ENCODE results near the gene PLA2G12B. TPM values are rescaled to one million over a fixed set of nuclear protein-coding genes. Genes with fewer than 3 reads are reported as not detected.

PLA2G12B gene
- total and polyA plus RNA-seq, 3 donors from 2014 or later, result 0.29 TPM; not detected in 2

DNA sequence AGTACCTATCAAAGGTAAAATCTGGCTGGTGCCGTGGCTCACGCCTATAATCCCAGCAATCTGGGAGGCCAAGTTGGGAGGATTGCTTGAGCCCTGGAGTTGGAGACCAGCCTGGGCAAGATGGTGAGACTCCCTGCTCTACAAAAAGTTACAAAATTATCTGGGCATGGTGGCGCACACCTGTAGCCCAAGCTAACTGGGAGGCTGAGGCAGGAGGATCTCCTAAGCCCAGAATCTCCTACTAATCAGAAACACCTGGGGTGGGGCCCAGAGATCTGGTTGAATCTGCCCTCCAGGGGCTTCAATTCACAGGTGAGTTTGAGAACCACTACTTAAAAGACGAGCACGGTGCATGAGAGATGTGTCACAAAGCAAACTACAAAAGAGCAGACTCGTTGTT is 2.4 kb downstream of the PLA2G12B start:
- intact Hi-C loops (cut with DNase I; ENCODE audit: low total_unique reads), result no loop called here
- no peak overlapping the region for H3K27ac ChIP-seq

DNA sequence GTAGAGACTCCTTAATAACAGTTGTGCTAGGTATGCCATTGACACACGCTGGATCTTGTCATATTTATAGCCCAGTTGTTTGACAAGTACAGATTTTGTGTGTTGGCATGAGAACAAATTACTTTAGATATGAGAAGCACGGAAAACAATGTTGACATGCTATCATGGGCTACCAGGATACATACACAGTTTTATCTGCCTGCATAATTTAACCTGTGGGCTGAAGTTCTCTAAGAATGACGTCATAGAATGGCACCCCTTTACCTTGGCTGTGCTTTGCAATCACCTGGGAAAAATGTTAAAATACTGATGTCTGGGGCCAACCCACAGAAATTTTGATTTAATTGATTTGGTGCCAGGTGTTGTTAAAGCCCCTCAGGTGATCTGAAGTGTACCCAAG is 2.8 kb downstream of the PLA2G12B start:
- intact Hi-C loops (cut with DNase I; ENCODE audit: low total_unique reads), result no loop called here

More for the DNA sequence above, 2.4 kb downstream of the PLA2G12B start:
- no peak for TF ChIP-seq POLR2A (IDR thresholded peaks at IDR 0.05)
- TF ChIP-seq, protein P1, sequence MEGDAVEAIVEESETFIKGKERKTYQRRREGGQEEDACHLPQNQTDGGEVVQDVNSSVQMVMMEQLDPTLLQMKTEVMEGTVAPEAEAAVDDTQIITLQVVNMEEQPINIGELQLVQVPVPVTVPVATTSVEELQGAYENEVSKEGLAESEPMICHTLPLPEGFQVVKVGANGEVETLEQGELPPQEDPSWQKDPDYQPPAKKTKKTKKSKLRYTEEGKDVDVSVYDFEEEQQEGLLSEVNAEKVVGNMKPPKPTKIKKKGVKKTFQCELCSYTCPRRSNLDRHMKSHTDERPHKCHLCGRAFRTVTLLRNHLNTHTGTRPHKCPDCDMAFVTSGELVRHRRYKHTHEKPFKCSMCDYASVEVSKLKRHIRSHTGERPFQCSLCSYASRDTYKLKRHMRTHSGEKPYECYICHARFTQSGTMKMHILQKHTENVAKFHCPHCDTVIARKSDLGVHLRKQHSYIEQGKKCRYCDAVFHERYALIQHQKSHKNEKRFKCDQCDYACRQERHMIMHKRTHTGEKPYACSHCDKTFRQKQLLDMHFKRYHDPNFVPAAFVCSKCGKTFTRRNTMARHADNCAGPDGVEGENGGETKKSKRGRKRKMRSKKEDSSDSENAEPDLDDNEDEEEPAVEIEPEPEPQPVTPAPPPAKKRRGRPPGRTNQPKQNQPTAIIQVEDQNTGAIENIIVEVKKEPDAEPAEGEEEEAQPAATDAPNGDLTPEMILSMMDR (IDR thresholded peaks at IDR 0.05), result no peak
- H3K4me3 ChIP-seq, result no peak overlapping the region
- DNase-seq, result no peak
- no peaks in the 10 kb centered on the region for H3K9me3 ChIP-seq
- no peaks in the 10 kb centered on the region for H3K4me1 ChIP-seq
- H3K36me3 ChIP-seq (ENCODE audit: low read depth, missing control alignments), result no peaks in the 10 kb centered on the region
- H3K27me3 ChIP-seq, result no peaks in the 10 kb centered on the region
- 88 to 94% methylated on average over 6 of the region's 6 CpGs for WGBS, 2 donors

DNA sequence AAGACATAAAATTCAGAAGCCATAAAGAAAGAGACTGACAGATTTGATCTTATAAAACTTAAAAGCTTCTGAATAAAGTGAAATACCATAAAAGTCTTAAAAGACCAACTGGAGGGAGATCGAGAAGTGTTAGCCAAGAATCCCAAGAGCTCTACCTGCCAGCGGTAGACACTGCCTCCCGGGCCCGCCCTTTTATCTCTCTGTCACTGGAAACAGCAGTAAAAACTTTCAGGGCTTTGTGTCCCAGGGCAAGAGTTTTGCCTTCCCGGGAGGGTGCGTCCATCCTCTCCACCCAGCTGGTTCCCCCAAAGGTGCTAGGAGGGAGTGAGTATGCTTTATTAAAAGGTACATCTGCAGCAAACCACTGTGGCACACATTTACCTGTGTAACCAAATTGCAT is 5.8 kb downstream of the PLA2G12B start:
- intact Hi-C loops (cut with DNase I; ENCODE audit: low total_unique reads), result no loop called here
- TF ChIP-seq, protein P1 (IDR thresholded peaks at IDR 0.05), result no peak
- no peak for TF ChIP-seq POLR2A (IDR thresholded peaks at IDR 0.05)
- Histone ChIP-seq H3K9me3 (no peaks in the 10 kb centered on the region), H3K27me3 (no peaks in the 10 kb centered on the region), H3K27ac (no peak overlapping the region), H3K4me1 (no peaks in the 10 kb centered on the region), H3K36me3 (ENCODE audit: low read depth, missing control alignments) (no peaks in the 10 kb centered on the region), H3K4me3 (no peak overlapping the region)
- WGBS, 2 donors, result 66 to 67% methylated on average over 6 of the region's 6 CpGs
- no peak for DNase-seq

More for the DNA sequence above, 2.8 kb downstream of the PLA2G12B start:
- Histone ChIP-seq H3K4me3 (no peak overlapping the region), H3K4me1 (no peaks in the 10 kb centered on the region), H3K27ac (no peak overlapping the region), H3K9me3 (no peaks in the 10 kb centered on the region), H3K27me3 (no peaks in the 10 kb centered on the region), H3K36me3 (ENCODE audit: low read depth, missing control alignments) (no peaks in the 10 kb centered on the region)
- WGBS, 2 donors, result 69 to 86% methylated on average over 3 of the region's 3 CpGs
- DNase-seq, result no peak
- TF ChIP-seq POLR2A (IDR thresholded peaks at IDR 0.05), result no peak
- TF ChIP-seq, protein P1 (IDR thresholded peaks at IDR 0.05), result no peak

DNA sequence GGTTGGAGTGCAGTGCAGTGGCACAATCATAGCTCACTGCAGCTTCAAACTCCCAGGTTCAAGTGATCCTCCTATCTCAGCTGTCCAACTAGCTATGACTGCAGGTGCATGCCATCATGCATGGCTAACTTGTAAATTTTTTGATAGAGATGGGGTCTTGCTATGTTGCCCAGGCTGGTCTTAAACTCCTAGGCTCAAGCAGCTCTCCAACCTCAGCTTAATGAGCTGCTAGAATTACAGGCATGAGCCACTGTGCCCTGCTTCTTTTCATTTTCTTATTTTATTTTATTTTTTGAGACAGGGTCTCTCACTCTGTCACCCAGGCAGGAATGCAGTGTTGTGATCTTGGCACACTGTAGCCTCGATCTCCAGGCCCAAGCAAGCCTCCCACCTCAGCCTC is 7.6 kb downstream of the PLA2G12B start:
- intact Hi-C loops (cut with DNase I; ENCODE audit: low total_unique reads), result no loop called here
- TF ChIP-seq POLR2A (IDR thresholded peaks at IDR 0.05), result no peak
- TF ChIP-seq, protein P1 (IDR thresholded peaks at IDR 0.05), result no peak
- Histone ChIP-seq H3K27me3 (no peaks in the 10 kb centered on the region), H3K27ac (no peak overlapping the region), H3K36me3 (ENCODE audit: low read depth, missing control alignments) (no peaks in the 10 kb centered on the region), H3K4me1 (no peaks in the 10 kb centered on the region), H3K9me3 (no peaks in the 10 kb centered on the region), H3K4me3 (no peak overlapping the region)
- DNase-seq, result no peak
- 90 to 100% methylated on average over 1 of the region's 1 CpG for WGBS, 2 donors

DNA sequence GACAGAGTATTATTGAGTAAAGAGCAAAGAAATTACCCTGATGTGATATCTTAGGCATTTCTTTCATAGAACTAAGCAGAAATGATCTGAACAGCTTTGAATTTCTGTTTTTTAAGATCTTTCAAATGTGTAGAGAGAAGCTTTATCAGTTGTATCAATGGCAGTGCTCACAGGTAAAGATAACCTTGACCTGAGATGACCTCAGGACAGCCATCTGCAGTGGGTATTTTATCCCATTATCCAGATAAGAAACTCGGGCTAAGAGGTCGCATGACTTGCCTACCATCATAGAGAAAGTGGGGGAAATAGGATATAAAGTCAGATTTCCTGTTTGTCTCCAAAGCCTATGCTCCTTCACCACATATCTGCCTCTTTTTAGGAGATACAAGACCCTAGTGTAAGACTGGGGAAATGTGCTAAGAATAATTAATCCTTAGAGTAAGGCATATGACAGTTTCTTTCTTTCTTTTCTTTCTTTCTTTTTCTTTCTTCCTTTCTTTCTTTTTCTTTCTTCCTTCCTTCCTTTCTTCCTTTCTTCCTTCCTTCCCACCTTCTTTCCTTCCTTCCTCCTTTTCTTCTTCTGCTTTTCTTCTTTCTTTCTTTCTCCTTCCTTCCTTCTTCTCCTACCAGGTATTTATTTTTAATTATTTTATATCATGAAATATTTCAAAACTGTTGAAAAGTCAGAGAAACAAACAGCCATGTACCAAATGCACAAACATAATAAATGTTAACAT is 10.9 kb downstream of the PLA2G12B start:
- no peak for DNase-seq
- intact Hi-C loops (cut with DNase I; ENCODE audit: low total_unique reads), result no loop called here
- H3K27me3 ChIP-seq, result no peaks in the 10 kb centered on the region
- H3K36me3 ChIP-seq (ENCODE audit: low read depth, missing control alignments), result no peaks in the 10 kb centered on the region
- 62 to 77% methylated on average over 2 of the region's 2 CpGs for WGBS, 2 donors
- no peak overlapping the region for H3K4me3 ChIP-seq
- TF ChIP-seq, protein P1 (IDR thresholded peaks at IDR 0.05), result no peak
- no peak for TF ChIP-seq POLR2A (IDR thresholded peaks at IDR 0.05)
- no peaks in the 10 kb centered on the region for H3K9me3 ChIP-seq
- no peaks in the 10 kb centered on the region for H3K4me1 ChIP-seq
- no peak overlapping the region for H3K27ac ChIP-seq
